ENCODE results near the gene KRAS.

DNA sequence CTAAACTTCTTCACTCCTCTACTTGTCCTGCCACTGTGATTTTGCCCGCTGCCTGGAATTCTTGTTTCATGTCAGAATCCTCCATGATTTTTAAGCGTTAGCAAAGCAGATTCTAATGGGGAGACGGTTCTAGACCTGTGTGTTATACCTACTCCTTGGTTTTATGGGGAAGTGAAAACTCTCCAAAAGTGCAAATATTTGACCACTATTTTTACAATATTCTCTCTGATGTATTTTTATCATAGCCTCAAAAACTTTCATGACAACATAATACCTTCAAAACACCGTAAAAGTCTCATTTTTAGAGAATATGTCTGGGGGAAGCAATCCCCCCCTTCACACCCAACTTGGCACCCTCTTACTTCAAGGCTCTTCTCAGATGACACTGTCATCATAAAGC lies 12.9 kb upstream of the KRAS start:
- TF ChIP-seq TOX (CRISPR knock-in tag; IDR thresholded peaks at IDR 0.05; ENCODE audit: borderline replicate concordance) (no peak), ZC3H10 (CRISPR knock-in tag; IDR thresholded peaks at IDR 0.05) (no peak), ARNTL (CRISPR knock-in tag; IDR thresholded peaks at IDR 0.05; ENCODE audit: borderline replicate concordance, low read depth) (no peak), CREB5 (CRISPR knock-in tag; IDR thresholded peaks at IDR 0.05; ENCODE audit: low read depth) (no peak), RARB (CRISPR knock-in tag; IDR thresholded peaks at IDR 0.05) (no peak), ISL1 (CRISPR knock-in tag; IDR thresholded peaks at IDR 0.05) (no peak), TCF4 (CRISPR knock-in tag; IDR thresholded peaks at IDR 0.05; ENCODE audit: borderline replicate concordance) (no peak), ZNF8 (CRISPR knock-in tag; IDR thresholded peaks at IDR 0.05) (no peak), ZFP30 (CRISPR knock-in tag; IDR thresholded peaks at IDR 0.05) (no peak), OSR1 (CRISPR knock-in tag; IDR thresholded peaks at IDR 0.05) (no peak), ZFP3 (CRISPR knock-in tag; IDR thresholded peaks at IDR 0.05) (no peak), GLIS3 (CRISPR knock-in tag; IDR thresholded peaks at IDR 0.05) (no peak)
- TF ChIP-seq, protein P1, sequence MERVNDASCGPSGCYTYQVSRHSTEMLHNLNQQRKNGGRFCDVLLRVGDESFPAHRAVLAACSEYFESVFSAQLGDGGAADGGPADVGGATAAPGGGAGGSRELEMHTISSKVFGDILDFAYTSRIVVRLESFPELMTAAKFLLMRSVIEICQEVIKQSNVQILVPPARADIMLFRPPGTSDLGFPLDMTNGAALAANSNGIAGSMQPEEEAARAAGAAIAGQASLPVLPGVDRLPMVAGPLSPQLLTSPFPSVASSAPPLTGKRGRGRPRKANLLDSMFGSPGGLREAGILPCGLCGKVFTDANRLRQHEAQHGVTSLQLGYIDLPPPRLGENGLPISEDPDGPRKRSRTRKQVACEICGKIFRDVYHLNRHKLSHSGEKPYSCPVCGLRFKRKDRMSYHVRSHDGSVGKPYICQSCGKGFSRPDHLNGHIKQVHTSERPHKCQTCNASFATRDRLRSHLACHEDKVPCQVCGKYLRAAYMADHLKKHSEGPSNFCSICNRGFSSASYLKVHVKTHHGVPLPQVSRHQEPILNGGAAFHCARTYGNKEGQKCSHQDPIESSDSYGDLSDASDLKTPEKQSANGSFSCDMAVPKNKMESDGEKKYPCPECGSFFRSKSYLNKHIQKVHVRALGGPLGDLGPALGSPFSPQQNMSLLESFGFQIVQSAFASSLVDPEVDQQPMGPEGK (CRISPR knock-in tag; IDR thresholded peaks at IDR 0.05; ENCODE audit: borderline replicate concordance), result no peak

All from SK-N-SH treated with all-trans-retinoic acid at 6 μM for 48 hours (cell line).